WTC11 (cell line): ENCODE results near the gene KSR1. TPM values are rescaled to one million over a fixed set of nuclear protein-coding genes. Genes with fewer than 3 reads are reported as not detected.

Source experiments
- ATAC-seq: fragments of 200-7000 bp; cut with Tn5 transposase; 2 replicates; pipeline ENCODE4 v1.10.0; 2021; ENCODE audit warnings: mild to moderate bottlenecking, moderate library complexity
- CTCF ChIA-PET: fragments of 300-600 bp; sonication (Branson Sonifier 250); formaldehyde crosslinking; loops from one replicate; lab custom pipeline; 2021; ENCODE audit warnings: antibody characterized with exemption; lab: Charles Lee
- POLR2A ChIA-PET: fragments of 350-600 bp; sonication (Branson Sonifier 250); formaldehyde crosslinking; loops from one replicate; lab custom pipeline; 2021; ENCODE audit warnings: antibody characterized with exemption; lab: Charles Lee
- DNase-seq: peaks from one replicate; pipeline ENCODE4 v3.0.0; 2021; ENCODE audit warnings: low spot score
- H3K27ac Mint-ChIP-seq: 2 replicates; pipeline ENCODE4 v1.8.0; 2021; ENCODE audit warnings: mixed read lengths
- H3K27me3 Mint-ChIP-seq: 2 replicates; pipeline ENCODE4 v1.8.0; 2021; ENCODE audit warnings: low read depth, mild to moderate bottlenecking, moderate library complexity, mixed read lengths
- H3K36me3 Mint-ChIP-seq: 2 replicates; pipeline ENCODE4 v1.8.0; 2021; ENCODE audit warnings: mixed read lengths
- H3K4me1 Mint-ChIP-seq: 2 replicates; pipeline ENCODE4 v1.8.0; 2022; ENCODE audit warnings: mixed read lengths
- H3K4me3 Mint-ChIP-seq: 2 replicates; pipeline ENCODE4 v1.8.0; 2021; ENCODE audit warnings: mild to moderate bottlenecking, moderate library complexity, mixed read lengths
- H3K9me3 Mint-ChIP-seq: 2 replicates; pipeline ENCODE4 v1.8.0; 2021; ENCODE audit warnings: mixed read lengths
- ELF4 ChIP-seq: sonication (generic); formaldehyde crosslinking; IDR thresholded peaks from 2 replicates; pipeline ENCODE4 v1.8.1; 2022; ENCODE audit warnings: low read depth, mild to moderate bottlenecking, moderate library complexity, missing genetic modification reagents
- ETV6 ChIP-seq: sonication (generic); formaldehyde crosslinking; IDR thresholded peaks from 2 replicates; pipeline ENCODE4 v1.8.1; 2022; ENCODE audit warnings: mild to moderate bottlenecking, missing genetic modification reagents
- FOXP1 ChIP-seq: sonication (generic); formaldehyde crosslinking; IDR thresholded peaks from 2 replicates; pipeline ENCODE4 v1.8.0; 2022; ENCODE audit warnings: missing genetic modification reagents, mild to moderate bottlenecking, moderate library complexity, borderline replicate concordance
- GABPB1 ChIP-seq: sonication (generic); formaldehyde crosslinking; IDR thresholded peaks from 2 replicates; pipeline ENCODE4 v1.8.1; 2023; ENCODE audit warnings: mild to moderate bottlenecking, missing genetic modification reagents
- GRHL2 ChIP-seq: fragments of 250-450 bp; sonication (Bioruptor Pico); IDR thresholded peaks from 2 replicates; pipeline ENCODE4 v1.8.0; 2022; ENCODE audit warnings: mild to moderate bottlenecking, moderate library complexity; ENCODE audit not compliant: insufficient replicate concordance, severe bottlenecking
- HMGA2 ChIP-seq: fragments of 250-450 bp; sonication (Bioruptor Pico); IDR thresholded peaks from 2 replicates; pipeline ENCODE4 v1.4.0; 2021; ENCODE audit warnings: mild to moderate bottlenecking, moderate library complexity
- KAT7 ChIP-seq: sonication (generic); formaldehyde crosslinking; IDR thresholded peaks from 2 replicates; pipeline ENCODE4 v1.8.1; 2023; ENCODE audit warnings: missing genetic modification reagents, mild to moderate bottlenecking, borderline replicate concordance
- NFATC4 ChIP-seq: fragments of 250-450 bp; sonication (Bioruptor Pico); IDR thresholded peaks from 2 replicates; pipeline ENCODE4 v1.9.0; 2021; ENCODE audit warnings: mild to moderate bottlenecking
- NFYB ChIP-seq: sonication (generic); formaldehyde crosslinking; conservative IDR thresholded peaks from 2 replicates; pipeline ENCODE4 v1.8.0; 2022; ENCODE audit warnings: low read depth, missing genetic modification reagents
- RORB ChIP-seq: fragments of 250-450 bp; sonication (Bioruptor Pico); IDR thresholded peaks from 2 replicates; pipeline ENCODE4 v1.9.0; 2021; ENCODE audit warnings: mild to moderate bottlenecking
- SMAD3 ChIP-seq: sonication (generic); formaldehyde crosslinking; IDR thresholded peaks from 2 replicates; pipeline ENCODE4 v1.8.0; 2022; ENCODE audit warnings: missing genetic modification reagents, mild to moderate bottlenecking, borderline replicate concordance
- ZNF232 ChIP-seq: sonication (generic); formaldehyde crosslinking; IDR thresholded peaks from 2 replicates; pipeline ENCODE4 v1.8.0; 2022; ENCODE audit warnings: mild to moderate bottlenecking, missing genetic modification reagents
- ZNF317 ChIP-seq: sonication (generic); formaldehyde crosslinking; IDR thresholded peaks from 2 replicates; pipeline ENCODE4 v1.8.1; 2023; ENCODE audit warnings: low read depth, mild to moderate bottlenecking, moderate library complexity, missing genetic modification reagents, borderline replicate concordance
- ZNF423 ChIP-seq: fragments of 250-450 bp; sonication (Bioruptor Pico); IDR thresholded peaks from 2 replicates; pipeline ENCODE4 v2.1.2; 2022; ENCODE audit warnings: mild to moderate bottlenecking, moderate library complexity
- ZNF671 ChIP-seq: fragments of 250-450 bp; sonication (Bioruptor Pico); IDR thresholded peaks from 2 replicates; pipeline ENCODE4 v1.8.0; 2021; ENCODE audit warnings: mild to moderate bottlenecking
- total RNA-seq: library from RNA; stranded (reverse); gene quantifications from 3 replicates; pipeline ENCODE4 v1.2.3, GENCODE V29; 2021
- TF ChIP-seq, protein P1 (sequence below): sonication (generic); formaldehyde crosslinking; IDR thresholded peaks from 2 replicates; pipeline ENCODE4 v1.8.1; 2023; ENCODE audit warnings: mild to moderate bottlenecking, moderate library complexity, missing genetic modification reagents
- TF ChIP-seq, protein P2 (sequence below): fragments of 200-600 bp; IDR thresholded peaks from 2 replicates; pipeline ENCODE4 v1.8.0; 2022; ENCODE audit warnings: antibody characterized with exemption
- TF ChIP-seq, protein P3 (sequence below): sonication (generic); formaldehyde crosslinking; IDR thresholded peaks from 2 replicates; pipeline ENCODE4 v1.8.1; 2023; ENCODE audit warnings: mild to moderate bottlenecking, missing genetic modification reagents, borderline replicate concordance
- TF ChIP-seq, protein P4 (sequence below): sonication (generic); formaldehyde crosslinking; IDR thresholded peaks from 2 replicates; pipeline ENCODE4 v1.8.1; 2022; ENCODE audit warnings: mild to moderate bottlenecking, missing genetic modification reagents, moderate library complexity, borderline replicate concordance
- TF ChIP-seq, protein P5 (sequence below): sonication (generic); formaldehyde crosslinking; conservative IDR thresholded peaks from 2 replicates; pipeline ENCODE4 v1.8.1; 2023; ENCODE audit warnings: mild to moderate bottlenecking, low read depth, missing genetic modification reagents, moderate library complexity
- TF ChIP-seq, protein P6 (sequence below): sonication (generic); formaldehyde crosslinking; IDR thresholded peaks from 2 replicates; pipeline ENCODE4 v1.8.0; 2023; ENCODE audit warnings: missing genetic modification reagents
- TF ChIP-seq, protein P7 (sequence below): sonication (generic); formaldehyde crosslinking; IDR thresholded peaks from 2 replicates; pipeline ENCODE4 v1.8.1; 2023; ENCODE audit warnings: mild to moderate bottlenecking, missing genetic modification reagents, moderate library complexity

KSR1 gene
- total RNA-seq, 1 experiment from 2014 or later = 45.5 TPM

DNA sequence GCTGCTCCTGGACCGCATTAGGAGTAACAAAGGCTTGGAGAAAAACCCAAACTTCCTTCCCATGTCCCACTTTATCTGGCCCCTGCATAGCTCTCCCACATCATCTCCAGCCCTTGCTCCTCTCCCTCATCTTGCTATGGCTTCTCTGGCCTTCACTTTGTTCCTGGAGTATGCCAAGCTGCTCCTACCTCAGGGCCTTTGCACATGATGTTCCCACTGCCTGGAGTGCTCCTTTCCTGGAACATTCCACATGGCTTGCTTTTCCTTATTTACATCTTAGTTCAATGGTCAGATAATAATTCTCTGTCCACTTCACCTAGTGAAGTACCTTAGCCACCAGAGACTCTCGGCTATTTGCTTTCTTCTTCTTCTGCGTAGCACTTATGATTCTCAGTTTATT, 4.3 kb upstream of the KSR1 start (continued):
- no peak for TF ChIP-seq GABPB1 (CRISPR knock-in tag)
- no peak for TF ChIP-seq ELF4 (CRISPR knock-in tag)
- TF ChIP-seq ZNF423 = no peak
- TF ChIP-seq SMAD3 (CRISPR knock-in tag) = no peak
- TF ChIP-seq ETV6 (CRISPR knock-in tag) = no peak
- TF ChIP-seq, protein P1, sequence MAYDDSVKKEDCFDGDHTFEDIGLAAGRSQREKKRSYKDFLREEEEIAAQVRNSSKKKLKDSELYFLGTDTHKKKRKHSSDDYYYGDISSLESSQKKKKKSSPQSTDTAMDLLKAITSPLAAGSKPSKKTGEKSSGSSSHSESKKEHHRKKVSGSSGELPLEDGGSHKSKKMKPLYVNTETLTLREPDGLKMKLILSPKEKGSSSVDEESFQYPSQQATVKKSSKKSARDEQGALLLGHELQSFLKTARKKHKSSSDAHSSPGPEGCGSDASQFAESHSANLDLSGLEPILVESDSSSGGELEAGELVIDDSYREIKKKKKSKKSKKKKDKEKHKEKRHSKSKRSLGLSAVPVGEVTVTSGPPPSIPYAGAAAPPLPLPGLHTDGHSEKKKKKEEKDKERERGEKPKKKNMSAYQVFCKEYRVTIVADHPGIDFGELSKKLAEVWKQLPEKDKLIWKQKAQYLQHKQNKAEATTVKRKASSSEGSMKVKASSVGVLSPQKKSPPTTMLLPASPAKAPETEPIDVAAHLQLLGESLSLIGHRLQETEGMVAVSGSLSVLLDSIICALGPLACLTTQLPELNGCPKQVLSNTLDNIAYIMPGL (CRISPR knock-in tag) = no peak
- no peak for TF ChIP-seq GRHL2 (CRISPR knock-in tag)

DNA sequence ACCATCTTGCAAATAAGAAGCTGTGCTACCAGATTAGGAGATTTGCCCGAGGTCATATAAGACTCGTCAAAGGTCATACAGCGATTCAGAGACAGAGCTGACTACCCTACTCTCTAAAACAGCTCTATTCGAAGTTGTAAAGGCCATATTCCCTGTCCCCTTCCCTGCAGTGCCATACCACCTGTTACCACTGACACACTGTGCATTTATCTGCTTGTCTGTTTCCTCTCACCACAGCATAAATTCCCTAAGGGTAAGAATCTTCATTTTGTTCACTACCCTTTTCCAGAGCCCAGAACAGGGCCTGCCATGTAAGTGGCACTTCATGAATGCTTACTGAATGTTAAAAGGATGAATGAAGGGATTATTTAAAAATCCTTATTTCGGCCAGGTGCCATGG, 3.4 kb upstream of the KSR1 start:
- no peak for DNase-seq
- Mint-ChIP-seq H3K9me3 (no peaks in the 10 kb centered on the region), H3K4me3 (no peak overlapping the region), H3K4me1 (peaks cover 16% of the 10 kb centered on the region), H3K36me3 (no peaks in the 10 kb centered on the region), H3K27ac (no peak overlapping the region), H3K27me3 (peaks cover 12% of the 10 kb centered on the region)
- POLR2A ChIA-PET = no interaction called here
- CTCF ChIA-PET = interaction anchor here (1.2 to 3.5 kb wide), 2 partner anchors 150 kb away, joined by 4 to 35 read pairs; no protein-coding TSS in a partner anchor
- ATAC-seq = no peak
- no peak for TF ChIP-seq ZNF671 (CRISPR knock-in tag)
- no peak for TF ChIP-seq HMGA2 (CRISPR knock-in tag)
- TF ChIP-seq, protein P2, sequence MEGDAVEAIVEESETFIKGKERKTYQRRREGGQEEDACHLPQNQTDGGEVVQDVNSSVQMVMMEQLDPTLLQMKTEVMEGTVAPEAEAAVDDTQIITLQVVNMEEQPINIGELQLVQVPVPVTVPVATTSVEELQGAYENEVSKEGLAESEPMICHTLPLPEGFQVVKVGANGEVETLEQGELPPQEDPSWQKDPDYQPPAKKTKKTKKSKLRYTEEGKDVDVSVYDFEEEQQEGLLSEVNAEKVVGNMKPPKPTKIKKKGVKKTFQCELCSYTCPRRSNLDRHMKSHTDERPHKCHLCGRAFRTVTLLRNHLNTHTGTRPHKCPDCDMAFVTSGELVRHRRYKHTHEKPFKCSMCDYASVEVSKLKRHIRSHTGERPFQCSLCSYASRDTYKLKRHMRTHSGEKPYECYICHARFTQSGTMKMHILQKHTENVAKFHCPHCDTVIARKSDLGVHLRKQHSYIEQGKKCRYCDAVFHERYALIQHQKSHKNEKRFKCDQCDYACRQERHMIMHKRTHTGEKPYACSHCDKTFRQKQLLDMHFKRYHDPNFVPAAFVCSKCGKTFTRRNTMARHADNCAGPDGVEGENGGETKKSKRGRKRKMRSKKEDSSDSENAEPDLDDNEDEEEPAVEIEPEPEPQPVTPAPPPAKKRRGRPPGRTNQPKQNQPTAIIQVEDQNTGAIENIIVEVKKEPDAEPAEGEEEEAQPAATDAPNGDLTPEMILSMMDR = no peak
- TF ChIP-seq, protein P3, sequence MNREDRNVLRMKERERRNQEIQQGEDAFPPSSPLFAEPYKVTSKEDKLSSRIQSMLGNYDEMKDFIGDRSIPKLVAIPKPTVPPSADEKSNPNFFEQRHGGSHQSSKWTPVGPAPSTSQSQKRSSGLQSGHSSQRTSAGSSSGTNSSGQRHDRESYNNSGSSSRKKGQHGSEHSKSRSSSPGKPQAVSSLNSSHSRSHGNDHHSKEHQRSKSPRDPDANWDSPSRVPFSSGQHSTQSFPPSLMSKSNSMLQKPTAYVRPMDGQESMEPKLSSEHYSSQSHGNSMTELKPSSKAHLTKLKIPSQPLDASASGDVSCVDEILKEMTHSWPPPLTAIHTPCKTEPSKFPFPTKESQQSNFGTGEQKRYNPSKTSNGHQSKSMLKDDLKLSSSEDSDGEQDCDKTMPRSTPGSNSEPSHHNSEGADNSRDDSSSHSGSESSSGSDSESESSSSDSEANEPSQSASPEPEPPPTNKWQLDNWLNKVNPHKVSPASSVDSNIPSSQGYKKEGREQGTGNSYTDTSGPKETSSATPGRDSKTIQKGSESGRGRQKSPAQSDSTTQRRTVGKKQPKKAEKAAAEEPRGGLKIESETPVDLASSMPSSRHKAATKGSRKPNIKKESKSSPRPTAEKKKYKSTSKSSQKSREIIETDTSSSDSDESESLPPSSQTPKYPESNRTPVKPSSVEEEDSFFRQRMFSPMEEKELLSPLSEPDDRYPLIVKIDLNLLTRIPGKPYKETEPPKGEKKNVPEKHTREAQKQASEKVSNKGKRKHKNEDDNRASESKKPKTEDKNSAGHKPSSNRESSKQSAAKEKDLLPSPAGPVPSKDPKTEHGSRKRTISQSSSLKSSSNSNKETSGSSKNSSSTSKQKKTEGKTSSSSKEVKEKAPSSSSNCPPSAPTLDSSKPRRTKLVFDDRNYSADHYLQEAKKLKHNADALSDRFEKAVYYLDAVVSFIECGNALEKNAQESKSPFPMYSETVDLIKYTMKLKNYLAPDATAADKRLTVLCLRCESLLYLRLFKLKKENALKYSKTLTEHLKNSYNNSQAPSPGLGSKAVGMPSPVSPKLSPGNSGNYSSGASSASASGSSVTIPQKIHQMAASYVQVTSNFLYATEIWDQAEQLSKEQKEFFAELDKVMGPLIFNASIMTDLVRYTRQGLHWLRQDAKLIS (CRISPR knock-in tag) = no peak
- TF ChIP-seq FOXP1 (CRISPR knock-in tag) = no peak
- TF ChIP-seq, protein P4, sequence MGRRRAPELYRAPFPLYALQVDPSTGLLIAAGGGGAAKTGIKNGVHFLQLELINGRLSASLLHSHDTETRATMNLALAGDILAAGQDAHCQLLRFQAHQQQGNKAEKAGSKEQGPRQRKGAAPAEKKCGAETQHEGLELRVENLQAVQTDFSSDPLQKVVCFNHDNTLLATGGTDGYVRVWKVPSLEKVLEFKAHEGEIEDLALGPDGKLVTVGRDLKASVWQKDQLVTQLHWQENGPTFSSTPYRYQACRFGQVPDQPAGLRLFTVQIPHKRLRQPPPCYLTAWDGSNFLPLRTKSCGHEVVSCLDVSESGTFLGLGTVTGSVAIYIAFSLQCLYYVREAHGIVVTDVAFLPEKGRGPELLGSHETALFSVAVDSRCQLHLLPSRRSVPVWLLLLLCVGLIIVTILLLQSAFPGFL = no peak
- no peak for TF ChIP-seq NFATC4 (CRISPR knock-in tag)
- TF ChIP-seq ETV6 (CRISPR knock-in tag) = no peak
- TF ChIP-seq, protein P1 (CRISPR knock-in tag) = no peak
- TF ChIP-seq, protein P5, sequence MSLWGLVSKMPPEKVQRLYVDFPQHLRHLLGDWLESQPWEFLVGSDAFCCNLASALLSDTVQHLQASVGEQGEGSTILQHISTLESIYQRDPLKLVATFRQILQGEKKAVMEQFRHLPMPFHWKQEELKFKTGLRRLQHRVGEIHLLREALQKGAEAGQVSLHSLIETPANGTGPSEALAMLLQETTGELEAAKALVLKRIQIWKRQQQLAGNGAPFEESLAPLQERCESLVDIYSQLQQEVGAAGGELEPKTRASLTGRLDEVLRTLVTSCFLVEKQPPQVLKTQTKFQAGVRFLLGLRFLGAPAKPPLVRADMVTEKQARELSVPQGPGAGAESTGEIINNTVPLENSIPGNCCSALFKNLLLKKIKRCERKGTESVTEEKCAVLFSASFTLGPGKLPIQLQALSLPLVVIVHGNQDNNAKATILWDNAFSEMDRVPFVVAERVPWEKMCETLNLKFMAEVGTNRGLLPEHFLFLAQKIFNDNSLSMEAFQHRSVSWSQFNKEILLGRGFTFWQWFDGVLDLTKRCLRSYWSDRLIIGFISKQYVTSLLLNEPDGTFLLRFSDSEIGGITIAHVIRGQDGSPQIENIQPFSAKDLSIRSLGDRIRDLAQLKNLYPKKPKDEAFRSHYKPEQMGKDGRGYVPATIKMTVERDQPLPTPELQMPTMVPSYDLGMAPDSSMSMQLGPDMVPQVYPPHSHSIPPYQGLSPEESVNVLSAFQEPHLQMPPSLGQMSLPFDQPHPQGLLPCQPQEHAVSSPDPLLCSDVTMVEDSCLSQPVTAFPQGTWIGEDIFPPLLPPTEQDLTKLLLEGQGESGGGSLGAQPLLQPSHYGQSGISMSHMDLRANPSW (CRISPR knock-in tag) = no peak
- TF ChIP-seq NFYB = no peak
- no peak for TF ChIP-seq ZNF317 (CRISPR knock-in tag)
- no peak for TF ChIP-seq RORB
- TF ChIP-seq, protein P6, sequence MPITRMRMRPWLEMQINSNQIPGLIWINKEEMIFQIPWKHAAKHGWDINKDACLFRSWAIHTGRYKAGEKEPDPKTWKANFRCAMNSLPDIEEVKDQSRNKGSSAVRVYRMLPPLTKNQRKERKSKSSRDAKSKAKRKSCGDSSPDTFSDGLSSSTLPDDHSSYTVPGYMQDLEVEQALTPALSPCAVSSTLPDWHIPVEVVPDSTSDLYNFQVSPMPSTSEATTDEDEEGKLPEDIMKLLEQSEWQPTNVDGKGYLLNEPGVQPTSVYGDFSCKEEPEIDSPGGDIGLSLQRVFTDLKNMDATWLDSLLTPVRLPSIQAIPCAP (CRISPR knock-in tag) = no peak
- TF ChIP-seq, protein P7, sequence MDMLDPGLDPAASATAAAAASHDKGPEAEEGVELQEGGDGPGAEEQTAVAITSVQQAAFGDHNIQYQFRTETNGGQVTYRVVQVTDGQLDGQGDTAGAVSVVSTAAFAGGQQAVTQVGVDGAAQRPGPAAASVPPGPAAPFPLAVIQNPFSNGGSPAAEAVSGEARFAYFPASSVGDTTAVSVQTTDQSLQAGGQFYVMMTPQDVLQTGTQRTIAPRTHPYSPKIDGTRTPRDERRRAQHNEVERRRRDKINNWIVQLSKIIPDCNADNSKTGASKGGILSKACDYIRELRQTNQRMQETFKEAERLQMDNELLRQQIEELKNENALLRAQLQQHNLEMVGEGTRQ (CRISPR knock-in tag) = no peak
- TF ChIP-seq ZNF423 = no peak
- TF ChIP-seq KAT7 = no peak
- no peak for TF ChIP-seq ZNF232 (CRISPR knock-in tag)
